C4-2B (cell line): Measurements from ENCODE around the gene TM9SF3.

Experiments used
- CTCF ChIP-seq: fragments of 450-650 bp; conservative IDR thresholded peaks from 2 replicates; pipeline ENCODE4 v1.5.1; 2017; ENCODE audit warnings: mild to moderate bottlenecking
- ZFX ChIP-seq: fragments of 450-650 bp; IDR thresholded peaks from 2 replicates; pipeline ENCODE4 v1.6.1; 2017

GRCh38 chr10:96619796-96620773 lies 33.3 kb upstream of the TM9SF3 start:
- TF ChIP-seq CTCF (no peak), ZFX (no peak)
